Measurements from ENCODE around the gene PABPC3. TPM values are rescaled to one million over a fixed set of nuclear protein-coding genes. Genes with fewer than 3 reads are reported as not detected.

The PABPC3 gene
- total and polyA plus RNA-seq, 7 experiments from 2014 or later: 0.13 to 0.87 (median 0.22) TPM

DNA sequence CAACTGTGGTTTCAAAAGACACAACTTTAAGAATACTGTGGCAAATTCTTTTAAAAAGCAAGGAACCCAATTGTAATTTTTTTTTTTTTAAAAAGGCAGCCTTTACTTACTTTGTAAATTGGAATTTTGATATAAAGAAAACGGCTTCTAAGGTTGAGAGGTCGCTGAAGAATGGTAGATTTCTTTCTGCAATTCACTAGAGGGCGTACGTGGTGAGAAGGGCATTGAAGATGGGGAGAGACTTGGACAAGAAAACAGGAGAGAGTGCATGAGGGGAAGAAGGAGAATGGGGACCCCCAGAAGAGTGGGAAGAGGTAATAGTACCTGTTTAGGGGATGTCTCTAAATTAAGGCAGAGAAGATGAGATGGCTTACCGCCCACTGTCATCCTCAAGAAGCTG, 33.5 kb upstream of the PABPC3 start:
- no peak for ATAC-seq
- ChIA-PET CTCF (no interaction called here), POLR2A (no interaction called here)
- intact Hi-C loops (cut with micrococcal nuclease): no loop called here
- Histone ChIP-seq H3K4me1 (ENCODE audit: control insufficient read depth in 2 of 2, insufficient read depth in 2 of 2, low read length in 2 of 2) (no peaks in the 10 kb centered on the region), H3K36me3 (ENCODE audit: control insufficient read depth in 2 of 3, insufficient read depth in 3 of 3, low read length in 3 of 3) (no peaks in the 10 kb centered on the region), H3K9me3 (ENCODE audit: control insufficient read depth in 2 of 3, low read length in 3 of 3) (no peaks in the 10 kb centered on the region), H3K4me3 (ENCODE audit: low read length) (no peak overlapping the region), H3K27ac (ENCODE audit: low read depth, low read length) (no peak overlapping the region), H3K27me3 (ENCODE audit: control insufficient read depth in 2 of 2, insufficient read depth in 2 of 2, low read length in 2 of 2) (no peaks in the 10 kb centered on the region)
- no peak overlapping the region for H3K4me3 Mint-ChIP-seq
- peaks cover 15 to 52% (median 23%) of the 10 kb centered on the region in 5 donors for H3K27me3 Mint-ChIP-seq
- DNase-seq: no peak
- H3K36me3 Mint-ChIP-seq: no peaks in the 10 kb centered on the region
- no peaks in the 10 kb centered on the region for H3K4me1 Mint-ChIP-seq
- H3K9me3 Mint-ChIP-seq: peaks cover 0 to 11% (median 2%) of the 10 kb centered on the region in 11 donors
- H3K27ac Mint-ChIP-seq: no peak overlapping the region

DNA sequence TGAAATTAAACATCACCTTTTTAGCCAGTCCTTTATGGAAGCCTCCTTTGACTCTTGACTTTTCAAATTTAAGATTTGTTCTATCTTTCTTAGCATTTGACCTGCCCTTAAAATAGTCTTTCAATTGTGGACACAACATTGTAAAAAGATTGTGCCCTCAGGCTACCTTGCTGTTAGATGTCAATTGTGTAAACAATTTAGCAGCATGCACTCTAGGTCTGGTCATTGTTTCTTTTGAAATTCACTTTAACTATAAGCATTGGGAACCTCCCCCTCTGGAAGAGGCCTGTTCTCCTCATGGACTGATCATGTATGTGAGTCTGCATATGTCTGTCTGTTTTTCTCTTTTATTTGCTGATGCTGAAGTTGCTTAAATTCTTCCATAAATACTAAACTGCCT, 31.5 kb upstream of the PABPC3 start:
- H3K36me3 ChIP-seq (ENCODE audit: control insufficient read depth in 2 of 3, insufficient read depth in 3 of 3, low read length in 3 of 3): no peaks in the 10 kb centered on the region
- Mint-ChIP-seq H3K27me3 (peaks cover 17 to 58% (median 32%) of the 10 kb centered on the region in 5 donors), H3K36me3 (no peaks in the 10 kb centered on the region), H3K9me3 (peaks cover 0 to 6% (median 0%) of the 10 kb centered on the region in 11 donors), H3K4me3 (no peak overlapping the region), H3K27ac (no peak overlapping the region), H3K4me1 (no peaks in the 10 kb centered on the region)
- ChIA-PET CTCF (no interaction called here), POLR2A (no interaction called here)
- H3K9me3 ChIP-seq (ENCODE audit: control insufficient read depth in 2 of 3, low read length in 3 of 3): no peaks in the 10 kb centered on the region
- H3K4me3 ChIP-seq (ENCODE audit: low read length): no peak overlapping the region
- ATAC-seq (no peak), DNase-seq (no peak)
- H3K27me3 ChIP-seq (ENCODE audit: control insufficient read depth in 2 of 2, insufficient read depth in 2 of 2, low read length in 2 of 2): no peaks in the 10 kb centered on the region
- H3K4me1 ChIP-seq (ENCODE audit: control insufficient read depth in 2 of 2, insufficient read depth in 2 of 2, low read length in 2 of 2): no peaks in the 10 kb centered on the region
- no peak overlapping the region for H3K27ac ChIP-seq (ENCODE audit: low read depth, low read length)
- intact Hi-C loops (cut with micrococcal nuclease): no loop called here

DNA sequence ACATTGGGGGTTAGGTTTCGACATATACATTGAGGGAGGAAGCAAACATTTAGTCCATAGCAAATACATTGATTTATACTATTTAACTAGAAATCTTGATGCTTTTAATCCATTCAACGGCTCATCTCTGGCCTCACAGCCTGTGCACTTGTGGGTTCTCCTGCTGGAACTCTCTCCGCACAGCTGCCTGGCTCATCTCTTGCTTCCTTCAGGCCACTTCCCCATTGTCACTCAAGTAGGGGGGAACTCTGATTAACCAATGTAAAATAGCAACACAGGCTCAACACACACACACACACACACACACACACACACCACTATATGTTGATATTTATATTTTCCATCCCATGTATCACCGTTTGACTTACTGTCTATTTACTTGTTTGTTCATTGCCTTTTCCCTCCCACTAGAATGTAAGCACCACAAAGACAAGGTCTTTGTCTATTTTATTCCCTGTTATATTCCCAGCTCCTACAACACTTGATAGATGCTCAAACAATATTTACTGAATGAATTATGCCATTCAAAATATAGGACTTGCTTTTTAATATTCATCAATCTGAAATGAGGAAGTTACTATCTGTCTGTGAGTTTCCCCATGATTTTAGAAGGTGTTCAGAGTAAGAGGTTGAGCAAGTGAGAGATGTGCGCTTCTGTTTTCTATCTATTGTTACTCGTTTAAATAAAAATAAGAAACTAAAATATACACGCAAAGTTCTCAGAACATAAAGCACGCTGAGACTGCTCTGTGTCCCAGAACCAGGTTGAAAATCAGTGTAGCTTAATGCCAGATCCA, 29.8 kb upstream of the PABPC3 start:
- POLR2A ChIA-PET: no interaction called here
- Histone ChIP-seq H3K27me3 (ENCODE audit: control insufficient read depth in 2 of 2, insufficient read depth in 2 of 2, low read length in 2 of 2) (no peaks in the 10 kb centered on the region), H3K4me3 (ENCODE audit: low read length) (no peak overlapping the region), H3K36me3 (ENCODE audit: control insufficient read depth in 2 of 3, insufficient read depth in 3 of 3, low read length in 3 of 3) (no peaks in the 10 kb centered on the region), H3K4me1 (ENCODE audit: control insufficient read depth in 2 of 2, insufficient read depth in 2 of 2, low read length in 2 of 2) (no peaks in the 10 kb centered on the region), H3K9me3 (ENCODE audit: control insufficient read depth in 2 of 3, low read length in 3 of 3) (no peaks in the 10 kb centered on the region), H3K27ac (ENCODE audit: low read depth, low read length) (no peak overlapping the region)
- no peak overlapping the region for H3K27ac Mint-ChIP-seq
- DNase-seq (no peak), ATAC-seq (no peak)
- H3K4me1 Mint-ChIP-seq: no peaks in the 10 kb centered on the region
- CTCF ChIA-PET: no interaction called here
- intact Hi-C loops (cut with micrococcal nuclease): no loop called here
- H3K27me3 Mint-ChIP-seq: peaks cover 23 to 62% (median 42%) of the 10 kb centered on the region in 5 donors
- no peaks in the 10 kb centered on the region for H3K36me3 Mint-ChIP-seq
- H3K9me3 Mint-ChIP-seq: peaks cover 0 to 2% (median 0%) of the 10 kb centered on the region in 11 donors
- H3K4me3 Mint-ChIP-seq: no peak overlapping the region

DNA sequence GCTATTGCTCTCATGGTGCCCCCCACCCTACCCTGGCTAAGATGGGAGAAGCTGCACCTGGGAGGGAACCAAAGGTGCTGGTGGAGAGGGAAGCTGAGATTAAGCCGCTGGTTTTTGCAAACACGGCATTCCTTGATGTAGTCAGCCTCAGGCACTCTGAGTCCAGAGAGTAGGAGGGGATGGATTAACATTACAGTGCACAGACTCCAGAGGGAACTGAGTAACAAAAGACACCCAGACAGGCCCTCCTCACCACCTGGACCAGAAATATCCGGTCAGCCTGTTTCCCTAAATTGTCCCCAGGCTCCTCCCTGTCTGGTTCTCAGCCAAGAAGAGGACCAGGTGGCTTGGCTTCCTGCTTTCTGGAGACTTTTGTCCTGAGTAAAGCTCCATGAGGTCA, 28.9 kb upstream of the PABPC3 start:
- ChIA-PET CTCF (no interaction called here), POLR2A (no interaction called here)
- no peak overlapping the region for H3K4me3 Mint-ChIP-seq
- H3K4me1 Mint-ChIP-seq: no peaks in the 10 kb centered on the region
- H3K9me3 ChIP-seq (ENCODE audit: control insufficient read depth in 2 of 3, low read length in 3 of 3): no peaks in the 10 kb centered on the region
- no peak overlapping the region for H3K27ac Mint-ChIP-seq
- no peaks in the 10 kb centered on the region for H3K9me3 Mint-ChIP-seq
- H3K27me3 Mint-ChIP-seq: peaks cover 25 to 57% (median 38%) of the 10 kb centered on the region in 5 donors
- no peak overlapping the region for H3K4me3 ChIP-seq (ENCODE audit: low read length)
- no peaks in the 10 kb centered on the region for H3K27me3 ChIP-seq (ENCODE audit: control insufficient read depth in 2 of 2, insufficient read depth in 2 of 2, low read length in 2 of 2)
- no peaks in the 10 kb centered on the region for H3K36me3 ChIP-seq (ENCODE audit: control insufficient read depth in 2 of 3, insufficient read depth in 3 of 3, low read length in 3 of 3)
- no peak for DNase-seq
- no peak overlapping the region for H3K27ac ChIP-seq (ENCODE audit: low read depth, low read length)
- no peaks in the 10 kb centered on the region for H3K36me3 Mint-ChIP-seq
- intact Hi-C loops (cut with micrococcal nuclease): no loop called here
- ATAC-seq: no peak
- no peaks in the 10 kb centered on the region for H3K4me1 ChIP-seq (ENCODE audit: control insufficient read depth in 2 of 2, insufficient read depth in 2 of 2, low read length in 2 of 2)

DNA sequence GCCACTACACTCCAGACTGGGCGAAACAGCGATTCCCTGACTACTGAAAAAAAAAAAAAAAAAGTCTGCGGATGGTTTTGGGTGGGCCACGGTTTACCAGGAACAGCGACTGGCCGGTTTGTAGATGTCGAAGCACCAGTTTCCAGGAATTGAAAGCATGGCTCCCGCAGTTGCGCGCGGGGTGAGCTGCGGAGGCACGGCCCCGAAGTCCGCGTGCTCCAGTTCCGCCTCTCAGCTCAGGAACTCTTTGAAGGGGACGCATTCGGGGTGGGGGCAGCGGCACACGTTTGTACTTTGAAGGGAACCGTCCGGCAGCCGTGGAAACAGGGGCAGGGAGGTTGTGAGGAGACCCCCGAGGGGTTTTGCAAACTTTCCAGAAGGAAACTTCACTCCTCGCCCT, 27.1 kb upstream of the PABPC3 start:
- no peak overlapping the region for H3K4me3 ChIP-seq (ENCODE audit: low read length)

DNA sequence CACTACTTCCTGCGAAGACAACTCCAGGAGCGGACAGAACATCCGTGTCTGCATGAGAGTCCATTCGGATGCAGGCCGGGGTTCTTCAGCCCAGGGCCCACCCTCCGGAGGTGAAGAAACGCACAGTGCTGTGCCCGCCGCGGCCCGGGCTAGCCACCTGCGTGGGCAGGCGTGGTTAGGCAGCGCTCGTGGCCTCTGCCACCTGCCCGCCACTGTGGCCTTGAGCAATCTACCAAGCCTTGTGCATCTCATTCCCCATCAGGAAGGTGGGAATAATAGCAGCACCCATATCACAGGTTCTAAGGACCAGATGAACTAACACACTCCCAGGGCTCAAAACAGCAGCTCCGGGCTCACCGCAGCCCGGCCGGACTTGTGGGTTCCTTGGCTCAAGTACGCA, 26.7 kb upstream of the PABPC3 start:
- no peaks in the 10 kb centered on the region for H3K9me3 ChIP-seq (ENCODE audit: control insufficient read depth in 2 of 3, low read length in 3 of 3)
- Mint-ChIP-seq H3K27me3 (peaks cover 27 to 60% (median 48%) of the 10 kb centered on the region in 5 donors), H3K9me3 (no peaks in the 10 kb centered on the region), H3K36me3 (no peaks in the 10 kb centered on the region), H3K27ac (no peak overlapping the region), H3K4me3 (no peak overlapping the region), H3K4me1 (no peaks in the 10 kb centered on the region)
- H3K27me3 ChIP-seq (ENCODE audit: control insufficient read depth in 2 of 2, insufficient read depth in 2 of 2, low read length in 2 of 2): no peaks in the 10 kb centered on the region
- no peaks in the 10 kb centered on the region for H3K4me1 ChIP-seq (ENCODE audit: control insufficient read depth in 2 of 2, insufficient read depth in 2 of 2, low read length in 2 of 2)
- no peak for DNase-seq
- intact Hi-C loops (cut with micrococcal nuclease): no loop called here
- H3K4me3 ChIP-seq (ENCODE audit: low read length): no peak overlapping the region
- POLR2A ChIA-PET: no interaction called here
- ATAC-seq: no peak
- H3K27ac ChIP-seq (ENCODE audit: low read depth, low read length): no peak overlapping the region
- no peaks in the 10 kb centered on the region for H3K36me3 ChIP-seq (ENCODE audit: control insufficient read depth in 2 of 3, insufficient read depth in 3 of 3, low read length in 3 of 3)
- CTCF ChIA-PET: no interaction called here

More for the DNA sequence above, 27.1 kb upstream of the PABPC3 start:
- Histone ChIP-seq H3K9me3 (ENCODE audit: control insufficient read depth in 2 of 3, low read length in 3 of 3) (no peaks in the 10 kb centered on the region), H3K4me1 (ENCODE audit: control insufficient read depth in 2 of 2, insufficient read depth in 2 of 2, low read length in 2 of 2) (no peaks in the 10 kb centered on the region), H3K27me3 (ENCODE audit: control insufficient read depth in 2 of 2, insufficient read depth in 2 of 2, low read length in 2 of 2) (no peaks in the 10 kb centered on the region), H3K36me3 (ENCODE audit: control insufficient read depth in 2 of 3, insufficient read depth in 3 of 3, low read length in 3 of 3) (no peaks in the 10 kb centered on the region), H3K27ac (ENCODE audit: low read depth, low read length) (no peak overlapping the region)
- Mint-ChIP-seq H3K4me3 (no peak overlapping the region), H3K4me1 (no peaks in the 10 kb centered on the region), H3K36me3 (no peaks in the 10 kb centered on the region), H3K9me3 (no peaks in the 10 kb centered on the region), H3K27me3 (peaks cover 27 to 60% (median 48%) of the 10 kb centered on the region in 5 donors), H3K27ac (no peak overlapping the region)
- ChIA-PET CTCF (no interaction called here), POLR2A (no interaction called here)
- no peak for ATAC-seq
- intact Hi-C loops (cut with micrococcal nuclease): no loop called here
- no peak for DNase-seq

DNA sequence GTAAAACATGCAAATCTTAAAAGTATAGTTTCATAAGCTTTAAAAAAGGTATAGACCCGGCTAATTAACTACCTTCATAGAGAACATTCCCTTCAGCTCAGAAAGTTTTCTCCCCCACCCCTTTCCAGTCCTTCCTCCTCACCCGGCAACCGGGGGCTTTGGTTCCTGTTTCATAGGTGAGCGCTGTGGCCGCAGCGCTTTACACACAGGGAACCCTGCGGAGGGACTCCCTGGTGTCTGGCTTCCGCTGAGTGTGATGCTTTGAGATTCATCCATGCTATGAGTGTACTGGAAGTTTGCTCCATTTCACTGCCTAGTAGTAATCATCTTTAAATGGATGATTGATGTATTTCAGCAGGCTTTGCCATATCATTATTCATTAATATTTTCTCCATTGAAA, 26.0 kb upstream of the PABPC3 start:
- Mint-ChIP-seq H3K4me3 (no peak overlapping the region), H3K9me3 (no peaks in the 10 kb centered on the region), H3K4me1 (no peaks in the 10 kb centered on the region), H3K27ac (no peak overlapping the region), H3K27me3 (peaks cover 30 to 60% (median 48%) of the 10 kb centered on the region in 5 donors), H3K36me3 (no peaks in the 10 kb centered on the region)
- Histone ChIP-seq H3K27ac (ENCODE audit: low read depth, low read length) (no peak overlapping the region), H3K9me3 (ENCODE audit: control insufficient read depth in 2 of 3, low read length in 3 of 3) (no peaks in the 10 kb centered on the region), H3K4me1 (ENCODE audit: control insufficient read depth in 2 of 2, insufficient read depth in 2 of 2, low read length in 2 of 2) (no peaks in the 10 kb centered on the region), H3K36me3 (ENCODE audit: control insufficient read depth in 2 of 3, insufficient read depth in 3 of 3, low read length in 3 of 3) (no peaks in the 10 kb centered on the region), H3K27me3 (ENCODE audit: control insufficient read depth in 2 of 2, insufficient read depth in 2 of 2, low read length in 2 of 2) (no peaks in the 10 kb centered on the region), H3K4me3 (ENCODE audit: low read length) (no peak overlapping the region)
- intact Hi-C loops (cut with micrococcal nuclease): no loop called here
- ATAC-seq (no peak), DNase-seq (no peak)
- POLR2A ChIA-PET: no interaction called here
- CTCF ChIA-PET: no interaction called here
